SH-SY5Y (cell line): ENCODE results near the gene INHBC.

Experiments
- GATA2 ChIP-seq: IDR thresholded peaks from 2 replicates; pipeline ENCODE4 v1.6.1; 2011; ENCODE audit warnings: mild to moderate bottlenecking, low read depth, low read length
- GATA3 ChIP-seq: IDR thresholded peaks from 2 replicates; pipeline ENCODE4 v1.6.1; 2011; ENCODE audit warnings: low read depth, mild to moderate bottlenecking, low read length, moderate library complexity

GRCh38 chr12:57460841-57461275 lies 26.3 kb downstream of the INHBC start:
- no peak for TF ChIP-seq GATA3
- no peak for TF ChIP-seq GATA2
